Measurements from ENCODE around the gene CCND2. TPM values are rescaled to one million over a fixed set of nuclear protein-coding genes. Genes with fewer than 3 reads are reported as not detected.

CCND2 gene
- polyA plus RNA-seq, 5 donors, result 42.2 to 67.8 (median 46.4) TPM

GRCh38 chr12:4322726-4323125 lies 49.2 kb downstream of the CCND2 start:
- DNase-seq, result no peak

Other genes with a start within 250 kb of the CCND2 start
- 10 to 100 TPM in 1 of 5 donors, 1 to 10 TPM in 4; 2.4 to 13.1 (median 3.2) TPM for gene TIGAR, start 47.5 kb downstream of the CCND2 start, polyA plus RNA-seq (ENCODE audit: insufficient read depth in 1 of 5, insufficient read length in 5 of 5, low replicate concordance in 1 of 5)
- gene FGF23, start 106.0 kb downstream of the CCND2 start, polyA plus RNA-seq (ENCODE audit: insufficient read depth in 1 of 5, insufficient read length in 5 of 5, low replicate concordance in 1 of 5), result under 1 TPM in 1 of 5 donors, not detected in 4; 0.04 TPM
- under 1 TPM in 1 of 5 donors, not detected in 4; 0.95 TPM for gene FGF6, start 172.1 kb downstream of the CCND2 start, polyA plus RNA-seq (ENCODE audit: insufficient read depth in 1 of 5, insufficient read length in 5 of 5, low replicate concordance in 1 of 5)